Heart right ventricle (tissue), 16 donors: Measurements from ENCODE around the gene ST7. TPM values are rescaled to one million over a fixed set of nuclear protein-coding genes. Genes with fewer than 3 reads are reported as not detected.
A peak's percentile ranks its signal among the peaks of the same experiment; 100 is the strongest.

Experiments used
- ATAC-seq, 8 donors: fragments of 200-7000 bp; cut with Tn5 transposase; one replicate each; pipeline ENCODE4 v1.9.1; 2020; ENCODE audit warnings: mild to moderate bottlenecking in 8 of 8, moderate library complexity in 8 of 8, moderate number of reproducible peaks in 1 of 8
- DNase-seq, 2 donors: peaks; one replicate each; pipeline ENCODE4 v3.0.0-alpha.2; 2020
- H3K27ac ChIP-seq, 10 donors: fragments of 200-600 bp; sonication (generic) in 2 of 10; one replicate each; pipeline versions ENCODE4 v1.5.0 to v1.8.0; 2020 to 2022; ENCODE audit warnings: mild to moderate bottlenecking in 3 of 10
- H3K27me3 ChIP-seq, 7 donors: fragments of 200-600 bp; one replicate each; pipeline ENCODE4 v1.8.0; 2021 to 2022; ENCODE audit warnings: mild to moderate bottlenecking in 2 of 7
- H3K36me3 ChIP-seq, 9 donors: fragments of 200-600 bp; sonication (generic) in 1 of 9; one replicate each; pipeline versions ENCODE4 v1.5.0 to v1.8.0; 2020 to 2022; ENCODE audit warnings: mild to moderate bottlenecking in 2 of 9
- H3K4me1 ChIP-seq, 9 donors: fragments of 200-600 bp; sonication (generic) in 1 of 9; one replicate each; pipeline versions ENCODE4 v1.5.0 to v1.8.0; 2020 to 2022; ENCODE audit warnings: mild to moderate bottlenecking in 4 of 9
- H3K4me3 ChIP-seq, 10 donors: fragments of 200-600 bp; sonication (generic) in 2 of 10; one replicate each; pipeline versions ENCODE4 v1.5.0 to v1.8.0; 2020 to 2022; ENCODE audit warnings: mild to moderate bottlenecking in 7 of 10, moderate library complexity in 2 of 10
- H3K9me3 ChIP-seq, 11 donors: fragments of 200-600 bp in 10 of 11; sonication (generic) in 2 of 11; one replicate each; pipeline versions ENCODE4 v1.5.0 to v1.8.0; 2013 to 2022; ENCODE audit warnings: mild to moderate bottlenecking in 2 of 11, control low read depth in 1 of 11, moderate library complexity in 1 of 11
- CTCF ChIP-seq, 9 donors: fragments of 200-600 bp; sonication (generic) in 2 of 9; IDR thresholded peaks; one replicate each; pipeline versions ENCODE4 v1.5.0 to v1.8.0; 2021 to 2022; ENCODE audit warnings: antibody characterized with exemption in 9 of 9, mild to moderate bottlenecking in 5 of 9, moderate library complexity in 1 of 9
- WGBS, 2 donors: extraction: QIAGEN DNeasy Blood & Tissue Kit; methylation state at CpG; one replicate each; pipeline ENCODE4 v1.1.7; 2013; ENCODE audit warnings: inconsistent platforms in 1 of 2; 5-methylcytosine and 5-hydroxymethylcytosine counted together
- intact Hi-C, 10 donors: fragments of 100-400 bp; cut with DNase I; formaldehyde crosslinking; loops; one replicate each; pipeline versions ENCODE4 v1.11.1 to v1.14.2; 2022
- polyA plus RNA-seq, 2 donors: library from polyadenylated mRNA; stranded (reverse); fragments of 200-250 nt; gene quantifications; one replicate each; pipeline ENCODE4 v1.2.3, GENCODE V29; 2013
- total RNA-seq, 10 donors: library from RNA; stranded (reverse); fragmentation: NEBNext Ultra II Directional in 3 of 10; extraction: Animal tissue kit (Norgen Biotek cat#: 25700) in 3 of 10; gene quantifications; one replicate each; pipeline versions ENCODE4 v1.2.1 to v1.2.4, GENCODE V29; 2021 to 2023
- donor health status: Arrhythmogenic right ventricular cardiomyopathy.
- donor health status: ischemic (EF 13 %, LVEDD 7.1; RV severe dilation, severe dysfunction).
- donor health status: healthy with polysubstance abuse.
- donor health status: DM: no; HTN: yes; CAD: no.
- donor health status: DM: no; HTN: no; CAD: no.
- donor health status: ischemic (EF 25% LVEDD 6.9; RV normal size, moderate dysfunction).
- donor health status: ischemic (EF 25% LVEDD 5.7; RV mildly dilated, moderate dysfunction).
- donor health status: healthy.
- donor health status: DM: yes; HTN: yes; CAD: no.
- donor health status: Ischemic cardiomyopathy.
- donor health status: ischemic (EF 35%, LVEDD 5.7; RV mildly dilated, moderate dysfunction).
- donor health status: nonischemic (EF 11% LVEDD 7.7; RV severe dilation, severe dysfunction).
- donor health status: DM: yes; HTN: yes; CAD: no.
- donor health status: PGD.
- donor health status: ischemic (EF 29% LVEDD 5.4; RV normal size, mild dysfunction).
- donor health status: nonischemic (EF 23%, LVEDD 6.1; RV moderate dilation, normal function).

ST7 gene
- total and polyA plus RNA-seq, 12 donors, result 20.1 to 40.2 (median 23.4) TPM

GRCh38 chr7:117146059-117146458, 192.8 kb downstream of the ST7 start:
- Histone ChIP-seq H3K4me3 (no peak overlapping the region), H3K27me3 (no peaks in the 10 kb centered on the region), H3K27ac (no peak overlapping the region), H3K9me3 (no peaks in the 10 kb centered on the region), H3K4me1 (peaks cover 0 to 20% (median 0%) of the 10 kb centered on the region in 9 donors), H3K36me3 (peaks cover 0 to 11% (median 0%) of the 10 kb centered on the region in 9 donors)
- intact Hi-C loops, result no loop called here
- no peak for DNase-seq
- WGBS, 2 donors, result 84 to 92% methylated on average over 1 of the region's 1 CpG
- ATAC-seq, result no peak
- TF ChIP-seq CTCF (IDR thresholded peaks at IDR 0.05), result no peak

GRCh38 chr7:117146511-117146910, 193.2 kb downstream of the ST7 start:
- no peak for TF ChIP-seq CTCF (IDR thresholded peaks at IDR 0.05)
- Histone ChIP-seq H3K27ac (peak overlapping the region in 1 of 10 donors; percentile 51), H3K9me3 (no peaks in the 10 kb centered on the region), H3K36me3 (peaks cover 0 to 11% (median 0%) of the 10 kb centered on the region in 9 donors), H3K4me3 (no peak overlapping the region), H3K4me1 (peaks cover 0 to 20% (median 3%) of the 10 kb centered on the region in 9 donors), H3K27me3 (no peaks in the 10 kb centered on the region)
- DNase-seq, result no peak
- WGBS, 2 donors, result 73 to 82% methylated on average over 3 of the region's 3 CpGs
- intact Hi-C loops, result no loop called here
- peak in 1 of 8 donors; percentile 49 for ATAC-seq

- H3K4me3 ChIP-seq, result no peak overlapping the region
- no peak overlapping the region for H3K27ac ChIP-seq
- TF ChIP-seq CTCF (IDR thresholded peaks at IDR 0.05), result no peak
- ATAC-seq, result no peak
- intact Hi-C loops, result no loop called here
- H3K9me3 ChIP-seq, result no peaks in the 10 kb centered on the region
- H3K27me3 ChIP-seq, result no peaks in the 10 kb centered on the region
- WGBS, 2 donors, result 95 to 97% methylated on average over 4 of the region's 4 CpGs
- DNase-seq, result no peak
- H3K36me3 ChIP-seq, result no peaks in the 10 kb centered on the region
- peaks cover 3 to 27% (median 10%) of the 10 kb centered on the region in 9 donors for H3K4me1 ChIP-seq
Measured at GRCh38 chr7:117148971-117149370, 195.7 kb downstream of the ST7 start.

GRCh38 chr7:117149692-117150091, 196.4 kb downstream of the ST7 start:
- ATAC-seq, result no peak
- WGBS, 2 donors, result 78 to 89% methylated on average over 3 of the region's 3 CpGs

More at GRCh38 chr7:117149692-117150091, 196.4 kb downstream of the ST7 start:
- no peak overlapping the region for H3K4me3 ChIP-seq
- intact Hi-C loops, result no loop called here
- peaks cover 3 to 30% (median 10%) of the 10 kb centered on the region in 9 donors for H3K4me1 ChIP-seq
- no peaks in the 10 kb centered on the region for H3K27me3 ChIP-seq
- no peaks in the 10 kb centered on the region for H3K9me3 ChIP-seq
- no peak for DNase-seq
- no peak overlapping the region for H3K27ac ChIP-seq
- H3K36me3 ChIP-seq, result no peaks in the 10 kb centered on the region
- no peak for TF ChIP-seq CTCF (IDR thresholded peaks at IDR 0.05)
